NCI-H146 (cell line): ENCODE measurements around the gene MYH14.

Experiments used
- DNase-seq: peaks from one replicate; lab custom pipeline; 2025; lab: John Stamatoyannopoulos, UW

Gene MYH14

GRCh38 chr19:50261446-50261970 lies 58.1 kb downstream of the MYH14 start:
- DNase-seq: no peak

GRCh38 chr19:50263176-50263575 lies 59.8 kb downstream of the MYH14 start:
- no peak for DNase-seq

- no peak for DNase-seq
Measured at GRCh38 chr19:50264483-50265186, 61.2 kb downstream of the MYH14 start.

GRCh38 chr19:50266041-50266440 lies 62.6 kb downstream of the MYH14 start:
- DNase-seq: no peak

- no peak for DNase-seq
Measured at GRCh38 chr19:50266896-50267295, 63.5 kb downstream of the MYH14 start.

GRCh38 chr19:50268041-50268440 lies 64.6 kb downstream of the MYH14 start:
- DNase-seq: no peak

DNA sequence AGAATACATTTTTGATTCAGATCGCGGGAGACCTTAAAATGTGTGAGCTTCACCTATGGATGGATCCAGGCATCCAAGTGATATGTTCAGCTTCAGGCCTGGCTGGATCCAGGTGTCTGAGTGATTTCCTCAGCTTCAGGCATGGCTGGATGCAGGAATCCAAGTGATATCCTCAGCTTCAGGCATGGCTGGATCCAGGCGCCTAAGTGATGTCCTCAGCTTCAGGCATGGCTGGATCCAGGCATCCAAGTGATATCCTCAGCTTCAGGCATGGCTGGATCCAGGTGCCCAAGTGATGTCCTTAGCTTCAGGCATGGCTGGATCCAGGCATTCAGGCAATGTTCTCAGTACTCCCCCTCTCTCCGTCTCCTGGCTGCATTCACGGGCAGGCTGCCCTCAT lies 65.1 kb downstream of the MYH14 start:
- no peak for DNase-seq

DNA sequence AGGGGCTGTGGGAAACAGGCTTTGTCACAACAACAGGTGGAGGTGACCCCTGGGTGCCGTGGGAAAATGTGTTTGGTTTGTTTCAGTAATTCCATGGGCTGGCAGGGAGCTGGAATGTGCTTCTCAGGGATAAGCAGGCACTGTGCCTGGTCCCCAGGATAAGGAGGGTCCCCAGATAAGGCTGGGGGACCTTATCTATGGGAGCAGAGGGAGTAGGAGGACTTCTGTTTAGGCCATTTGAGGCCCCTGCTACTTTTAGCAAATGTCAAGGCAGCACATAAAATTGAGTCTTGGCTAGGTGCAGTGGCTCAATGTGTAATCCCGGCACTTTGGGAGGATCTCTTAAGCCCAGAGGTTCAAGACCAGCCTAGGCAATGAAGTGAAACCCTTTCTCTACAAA lies 66.2 kb downstream of the MYH14 start:
- DNase-seq: no peak

GRCh38 chr19:50272263-50272897 lies 69.0 kb downstream of the MYH14 start:
- DNase-seq: no peak

- DNase-seq: no peak
Measured at GRCh38 chr19:50273821-50274220, 70.4 kb downstream of the MYH14 start.

- no peak for DNase-seq
Measured at GRCh38 chr19:50275577-50276368, 72.4 kb downstream of the MYH14 start.

- no peak for DNase-seq
Measured at GRCh38 chr19:50276370-50277063, 73.1 kb downstream of the MYH14 start.

DNA sequence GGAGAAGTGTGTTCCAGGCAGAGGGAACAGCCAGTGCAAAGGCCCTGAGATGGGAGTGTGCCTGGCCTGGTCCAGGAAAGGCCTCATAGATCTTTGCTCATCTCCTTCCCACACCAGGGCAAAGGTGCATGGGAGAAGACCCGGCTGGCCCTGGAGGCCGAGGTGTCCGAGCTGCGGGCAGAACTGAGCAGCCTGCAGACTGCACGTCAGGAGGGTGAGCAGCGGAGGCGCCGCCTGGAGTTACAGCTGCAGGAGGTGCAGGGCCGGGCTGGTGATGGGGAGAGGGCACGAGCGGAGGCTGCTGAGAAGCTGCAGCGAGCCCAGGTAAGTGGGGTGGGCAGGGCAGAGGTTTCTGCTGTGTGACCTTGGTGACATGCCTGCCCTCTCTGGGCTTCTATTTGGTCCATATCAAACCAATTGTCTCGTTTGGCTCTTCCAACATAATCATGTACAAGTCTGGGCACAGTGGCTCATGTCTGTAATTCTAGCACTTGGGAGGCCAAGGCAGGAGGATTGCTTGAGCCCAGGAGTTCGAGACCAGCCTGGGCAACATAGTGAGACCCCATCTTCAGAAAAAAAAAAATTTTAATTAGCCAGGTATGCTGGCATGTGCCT lies 74.7 kb downstream of the MYH14 start:
- no peak for DNase-seq

DNA sequence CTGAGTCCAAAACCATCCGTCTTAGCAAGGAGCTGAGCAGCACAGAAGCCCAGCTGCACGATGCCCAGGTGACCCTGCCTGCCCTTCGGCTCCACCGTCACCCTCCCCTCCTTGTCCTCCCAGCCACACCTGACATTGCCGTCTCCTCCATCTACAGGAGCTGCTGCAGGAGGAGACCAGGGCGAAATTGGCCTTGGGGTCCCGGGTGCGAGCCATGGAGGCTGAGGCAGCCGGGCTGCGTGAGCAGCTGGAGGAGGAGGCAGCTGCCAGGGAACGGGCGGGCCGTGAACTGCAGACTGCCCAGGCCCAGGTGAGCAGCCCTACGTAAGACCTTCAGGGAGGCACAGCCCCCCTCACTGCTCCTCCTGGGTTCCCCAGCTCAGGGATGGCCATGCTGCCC lies 76.7 kb downstream of the MYH14 start:
- DNase-seq: no peak

- no peak for DNase-seq
Measured at GRCh38 chr19:50280983-50281382, 77.6 kb downstream of the MYH14 start.

DNA sequence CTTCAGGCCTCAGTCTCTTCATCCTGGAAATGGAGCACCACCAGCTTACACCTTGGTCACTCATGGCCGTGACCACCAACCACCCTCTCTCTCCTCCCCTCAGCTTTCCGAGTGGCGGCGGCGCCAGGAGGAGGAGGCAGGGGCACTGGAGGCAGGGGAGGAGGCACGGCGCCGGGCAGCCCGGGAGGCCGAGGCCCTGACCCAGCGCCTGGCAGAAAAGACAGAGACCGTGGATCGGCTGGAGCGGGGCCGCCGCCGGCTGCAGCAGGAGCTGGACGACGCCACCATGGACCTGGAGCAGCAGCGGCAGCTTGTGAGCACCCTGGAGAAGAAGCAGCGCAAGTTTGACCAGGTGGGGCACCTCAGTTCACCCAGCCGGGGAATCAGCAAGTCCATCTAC lies 78.1 kb downstream of the MYH14 start:
- no peak for DNase-seq

- no peak for DNase-seq
Measured at GRCh38 chr19:50285833-50286232, 82.4 kb downstream of the MYH14 start.

DNA sequence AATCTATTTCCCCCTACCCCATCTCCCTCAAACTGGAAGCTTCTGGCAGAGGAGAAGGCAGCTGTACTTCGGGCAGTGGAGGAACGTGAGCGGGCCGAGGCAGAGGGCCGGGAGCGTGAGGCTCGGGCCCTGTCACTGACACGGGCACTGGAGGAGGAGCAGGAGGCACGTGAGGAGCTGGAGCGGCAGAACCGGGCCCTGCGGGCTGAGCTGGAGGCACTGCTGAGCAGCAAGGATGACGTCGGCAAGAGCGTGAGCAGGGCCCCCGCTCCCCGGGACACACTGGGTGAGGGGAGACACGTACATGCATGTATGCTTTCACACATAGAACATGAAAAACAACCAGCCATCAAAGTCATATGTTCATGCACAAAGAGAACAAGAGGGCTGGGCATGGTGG lies 83.0 kb downstream of the MYH14 start:
- DNase-seq: no peak

- DNase-seq: no peak
Measured at GRCh38 chr19:50287331-50287730, 83.9 kb downstream of the MYH14 start.

- DNase-seq: no peak
Measured at GRCh38 chr19:50288954-50289353, 85.5 kb downstream of the MYH14 start.

GRCh38 chr19:50290011-50290410 lies 86.6 kb downstream of the MYH14 start:
- DNase-seq: no peak

GRCh38 chr19:50290775-50291174 lies 87.4 kb downstream of the MYH14 start:
- DNase-seq: no peak
